Measurements from ENCODE around the gene STX11.

- TF ChIP-seq NFRKB (IDR thresholded peaks at IDR 0.05) (no peak), FOXA1 (IDR thresholded peaks at IDR 0.05) (no peak), SP1 (IDR thresholded peaks at IDR 0.05) (no peak), ELF4 (IDR thresholded peaks at IDR 0.05) (no peak), FOXK2 (IDR thresholded peaks at IDR 0.05) (no peak)
Measured at GRCh38 chr6:144181639-144182038, 31.3 kb downstream of the STX11 start.

All from HEK293T (cell line).